A549 (cell line): Measurements from ENCODE around the gene C11orf87.

Experiments used
- BHLHE40 ChIP-seq: IDR thresholded peaks from 2 replicates; pipeline ENCODE4 v1.6.1; 2012; ENCODE audit warnings: low read depth, low read length, inconsistent platforms
- CBX8 ChIP-seq: fragments of 200-600 bp; sonication (generic); IDR thresholded peaks from 2 replicates; pipeline ENCODE4 v1.6.1; 2016
- CEBPB ChIP-seq, 2 experiments: fragments of >200 bp in 1 of 2; sonication (Bioruptor Twin) in 1 of 2; formaldehyde crosslinking in 1 of 2; IDR thresholded peaks; 2 replicates each; pipeline ENCODE4 v1.6.1; 2012 to 2016
- EP300 ChIP-seq, 2 experiments: fragments of >200 bp; sonication (Bioruptor Twin); formaldehyde crosslinking; IDR thresholded peaks; 2 replicates in 1 of 2; 3 replicates in 1 of 2; pipeline ENCODE4 v1.6.1; 2016 to 2017
- JUNB ChIP-seq: fragments of >200 bp; sonication (Bioruptor Twin); formaldehyde crosslinking; IDR thresholded peaks from 2 replicates; pipeline ENCODE4 v1.6.1; 2016
- POLR2A ChIP-seq: IDR thresholded peaks from 2 replicates; pipeline ENCODE4 v1.6.1; 2012; ENCODE audit warnings: mild to moderate bottlenecking, low read length
- RARB ChIP-seq: fragments of 250-450 bp; sonication (Bioruptor Pico); IDR thresholded peaks from 2 replicates; pipeline ENCODE4 v1.8.0; 2021; ENCODE audit warnings: mild to moderate bottlenecking, moderate library complexity
- SMC3 ChIP-seq: fragments of >200 bp; sonication (Bioruptor Twin); formaldehyde crosslinking; IDR thresholded peaks from 3 replicates; pipeline ENCODE4 v1.6.1; 2018; ENCODE audit warnings: inconsistent platforms
- TF ChIP-seq, protein P1 (sequence below): fragments of 450-650 bp; IDR thresholded peaks from 2 replicates; pipeline ENCODE4 v1.6.1; 2014; ENCODE audit warnings: antibody characterized with exemption
- TF ChIP-seq, protein P2 (sequence below): fragments of >200 bp; sonication (Bioruptor Twin); formaldehyde crosslinking; IDR thresholded peaks from 3 replicates; pipeline ENCODE4 v1.5.1; 2016
- TF ChIP-seq, protein P3 (sequence below): IDR thresholded peaks from 2 replicates; pipeline ENCODE4 v1.6.1; 2012

DNA sequence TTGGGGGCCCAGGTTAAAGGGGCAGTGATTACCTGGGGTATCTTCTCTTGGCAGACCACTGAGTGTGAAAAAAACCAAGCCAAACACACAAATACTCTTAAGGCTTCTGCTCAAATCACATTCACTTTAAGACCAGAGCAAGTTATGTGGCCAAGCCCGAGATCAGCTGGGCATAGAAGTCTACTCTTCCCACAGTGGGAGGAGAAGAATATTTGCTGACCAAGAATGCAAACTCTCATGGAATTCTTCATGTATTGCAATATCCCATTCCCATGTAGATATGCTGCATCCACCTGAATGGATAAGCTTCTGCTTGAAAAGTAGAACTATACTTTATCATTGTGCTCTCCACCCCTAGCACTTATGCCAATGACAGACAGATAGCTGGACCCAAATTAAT lies 37.1 kb upstream of the C11orf87 start:
- TF ChIP-seq, protein P1, sequence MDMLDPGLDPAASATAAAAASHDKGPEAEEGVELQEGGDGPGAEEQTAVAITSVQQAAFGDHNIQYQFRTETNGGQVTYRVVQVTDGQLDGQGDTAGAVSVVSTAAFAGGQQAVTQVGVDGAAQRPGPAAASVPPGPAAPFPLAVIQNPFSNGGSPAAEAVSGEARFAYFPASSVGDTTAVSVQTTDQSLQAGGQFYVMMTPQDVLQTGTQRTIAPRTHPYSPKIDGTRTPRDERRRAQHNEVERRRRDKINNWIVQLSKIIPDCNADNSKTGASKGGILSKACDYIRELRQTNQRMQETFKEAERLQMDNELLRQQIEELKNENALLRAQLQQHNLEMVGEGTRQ: no peak
- TF ChIP-seq, protein P2, sequence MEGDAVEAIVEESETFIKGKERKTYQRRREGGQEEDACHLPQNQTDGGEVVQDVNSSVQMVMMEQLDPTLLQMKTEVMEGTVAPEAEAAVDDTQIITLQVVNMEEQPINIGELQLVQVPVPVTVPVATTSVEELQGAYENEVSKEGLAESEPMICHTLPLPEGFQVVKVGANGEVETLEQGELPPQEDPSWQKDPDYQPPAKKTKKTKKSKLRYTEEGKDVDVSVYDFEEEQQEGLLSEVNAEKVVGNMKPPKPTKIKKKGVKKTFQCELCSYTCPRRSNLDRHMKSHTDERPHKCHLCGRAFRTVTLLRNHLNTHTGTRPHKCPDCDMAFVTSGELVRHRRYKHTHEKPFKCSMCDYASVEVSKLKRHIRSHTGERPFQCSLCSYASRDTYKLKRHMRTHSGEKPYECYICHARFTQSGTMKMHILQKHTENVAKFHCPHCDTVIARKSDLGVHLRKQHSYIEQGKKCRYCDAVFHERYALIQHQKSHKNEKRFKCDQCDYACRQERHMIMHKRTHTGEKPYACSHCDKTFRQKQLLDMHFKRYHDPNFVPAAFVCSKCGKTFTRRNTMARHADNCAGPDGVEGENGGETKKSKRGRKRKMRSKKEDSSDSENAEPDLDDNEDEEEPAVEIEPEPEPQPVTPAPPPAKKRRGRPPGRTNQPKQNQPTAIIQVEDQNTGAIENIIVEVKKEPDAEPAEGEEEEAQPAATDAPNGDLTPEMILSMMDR: no peak
- TF ChIP-seq POLR2A (no peak), RARB (CRISPR knock-in tag) (no peak), CEBPB (IDR thresholded peaks at IDR 0.05) (no peak), CBX8 (no peak), SMC3 (no peak), BHLHE40 (no peak), EP300 (IDR thresholded peaks at IDR 0.05) (no peak), JUNB (no peak)
- TF ChIP-seq, protein P3, sequence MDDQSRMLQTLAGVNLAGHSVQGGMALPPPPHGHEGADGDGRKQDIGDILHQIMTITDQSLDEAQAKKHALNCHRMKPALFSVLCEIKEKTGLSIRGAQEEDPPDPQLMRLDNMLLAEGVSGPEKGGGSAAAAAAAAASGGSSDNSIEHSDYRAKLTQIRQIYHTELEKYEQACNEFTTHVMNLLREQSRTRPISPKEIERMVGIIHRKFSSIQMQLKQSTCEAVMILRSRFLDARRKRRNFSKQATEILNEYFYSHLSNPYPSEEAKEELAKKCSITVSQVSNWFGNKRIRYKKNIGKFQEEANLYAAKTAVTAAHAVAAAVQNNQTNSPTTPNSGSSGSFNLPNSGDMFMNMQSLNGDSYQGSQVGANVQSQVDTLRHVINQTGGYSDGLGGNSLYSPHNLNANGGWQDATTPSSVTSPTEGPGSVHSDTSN: no peak
